Fibroblast of lung (primary cell): ENCODE results near the gene ACAA1.

Experiments
- CTCF ChIP-seq, 2 donors: IDR thresholded peaks in 1 of 2; conservative IDR thresholded peaks in 1 of 2; 1 replicate in 1 of 2; 2 replicates in 1 of 2; pipeline ENCODE4 v1.5.1; 2011 to 2012; ENCODE audit warnings: low read length in 2 of 2, control low read depth in 1 of 2, inconsistent platforms in 1 of 2, low read depth in 1 of 2, mild to moderate bottlenecking in 1 of 2
- EZH2 ChIP-seq: IDR thresholded peaks from 2 replicates; pipeline ENCODE4 v1.5.1; 2012; ENCODE audit warnings: low read length, control low read depth, mild to moderate bottlenecking; ENCODE audit errors: missing control alignments

- no peak for TF ChIP-seq CTCF (conservative IDR thresholded peaks at IDR 0.05 in 1 of 2, IDR thresholded peaks at IDR 0.05 in 1 of 2; ENCODE audit: low read depth in 1 of 2, low read length in 2 of 2)
- TF ChIP-seq EZH2 = no peak
Measured at GRCh38 chr3:38140326-38141172, 3.6 kb upstream of the ACAA1 start.
